ENCODE measurements around the gene PPP1R12B.
"Not testable (repeated sequence)": the region's sequence is repeated elsewhere in the genome, so short reads cannot be mapped to it uniquely, and the experiment has no call there.

The PPP1R12B gene

GRCh38 chr1:202612036-202612435 is 263.5 kb downstream of the PPP1R12B start:
- not testable (repeated sequence) for DNase-seq (ENCODE audit: low spot score)

DNA sequence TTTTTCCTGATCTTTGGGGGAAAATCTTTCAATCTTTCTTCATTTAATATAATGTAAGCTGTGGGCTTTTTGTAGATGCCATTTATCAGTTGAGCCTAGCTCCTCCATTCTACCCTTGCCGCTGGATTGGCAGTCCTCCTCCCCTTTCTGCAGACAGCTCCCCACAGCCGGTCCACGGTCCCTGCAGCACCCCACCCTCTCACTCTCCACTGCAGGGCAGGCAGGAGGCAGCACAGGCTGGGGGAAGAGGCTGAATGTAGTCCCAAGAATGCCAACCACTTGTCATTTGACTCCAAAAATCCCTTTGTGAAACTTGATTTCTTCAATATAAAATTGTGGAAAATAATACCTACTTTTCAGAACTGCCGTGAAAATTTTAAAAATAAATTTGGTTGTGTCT is 265.1 kb downstream of the PPP1R12B start:
- no peak for DNase-seq (ENCODE audit: low spot score)

GRCh38 chr1:202614363-202615207 is 266.1 kb downstream of the PPP1R12B start:
- not testable (repeated sequence) for DNase-seq (ENCODE audit: low spot score)

GRCh38 chr1:202615208-202615500 is 266.7 kb downstream of the PPP1R12B start:
- not testable (repeated sequence) for DNase-seq (ENCODE audit: low spot score)

- DNase-seq (ENCODE audit: low spot score), result peak; percentile 50
Measured at GRCh38 chr1:202615501-202616354, 267.2 kb downstream of the PPP1R12B start.

- no peak for DNase-seq (ENCODE audit: low spot score)
Measured at GRCh38 chr1:202616355-202616915, 267.9 kb downstream of the PPP1R12B start.

- not testable (repeated sequence) for DNase-seq (ENCODE audit: low spot score)
Measured at GRCh38 chr1:202619012-202619411, 270.5 kb downstream of the PPP1R12B start.

DNA sequence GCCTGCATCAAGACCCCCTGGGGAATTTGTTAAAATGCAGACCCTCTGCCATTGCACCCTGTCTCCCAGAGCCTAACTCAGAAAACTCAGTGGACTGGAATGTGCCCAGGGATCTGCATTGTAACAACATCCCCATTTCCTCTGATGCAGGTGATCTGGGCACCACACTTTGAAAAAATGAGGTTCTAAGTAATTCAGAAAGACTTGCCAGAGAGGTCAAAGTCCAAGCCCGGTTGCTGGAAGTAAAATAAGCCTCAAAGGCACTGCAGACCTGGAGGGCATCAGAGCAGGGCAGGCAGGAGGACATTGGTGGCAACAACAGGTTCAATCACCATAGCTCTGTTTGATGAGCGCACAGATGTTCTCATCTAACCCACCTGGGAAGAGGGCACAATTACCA is 271.0 kb downstream of the PPP1R12B start:
- no peak for DNase-seq (ENCODE audit: low spot score)

- not testable (repeated sequence) for DNase-seq (ENCODE audit: low spot score)
Measured at GRCh38 chr1:202620036-202620435, 271.5 kb downstream of the PPP1R12B start.

GRCh38 chr1:202621446-202621845 is 272.9 kb downstream of the PPP1R12B start:
- DNase-seq (ENCODE audit: low spot score), result no peak

DNA sequence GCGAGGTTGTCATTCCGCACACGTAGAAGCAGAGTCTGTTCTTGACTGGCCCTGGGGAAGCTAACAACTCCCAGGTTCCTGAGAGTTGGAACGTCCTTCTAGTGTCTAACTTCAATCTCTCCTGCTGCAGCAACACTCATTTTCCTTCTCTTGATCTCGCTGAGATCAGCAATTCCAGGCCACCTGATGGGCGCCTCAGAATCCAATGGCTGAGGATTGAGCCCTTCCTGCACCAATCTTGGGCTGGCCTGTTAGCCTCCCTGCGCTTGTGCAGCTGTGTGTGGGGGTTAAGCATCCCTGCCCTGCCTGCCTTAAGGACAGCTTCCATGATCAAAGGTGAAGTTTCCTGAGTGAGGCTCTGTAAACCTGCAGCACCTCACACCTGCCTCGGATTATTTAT is 273.9 kb downstream of the PPP1R12B start:
- DNase-seq (ENCODE audit: low spot score), result no peak

DNA sequence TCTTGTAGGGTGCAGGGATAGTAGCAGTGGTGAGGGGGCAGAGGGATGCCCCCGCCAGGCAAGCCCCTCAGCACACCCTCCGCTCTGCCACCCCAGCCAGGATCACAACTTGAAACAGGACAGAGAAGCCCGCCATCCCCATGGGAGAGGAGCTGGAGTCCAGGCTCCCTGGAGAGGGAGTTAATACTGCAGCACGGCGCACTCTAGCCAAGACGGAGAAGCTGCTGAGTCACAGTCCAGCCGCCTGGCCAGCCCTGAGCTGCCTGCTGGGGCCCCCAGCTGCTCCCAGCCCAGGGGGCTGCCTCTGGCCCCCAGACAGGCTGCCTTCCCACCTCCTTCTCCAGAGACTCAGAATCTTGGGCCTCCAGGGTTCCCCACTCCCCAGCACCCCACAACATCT is 274.6 kb downstream of the PPP1R12B start:
- no peak for DNase-seq (ENCODE audit: low spot score)

- not testable (repeated sequence) for DNase-seq (ENCODE audit: low spot score)
Measured at GRCh38 chr1:202623476-202623875, 275.0 kb downstream of the PPP1R12B start.

DNA sequence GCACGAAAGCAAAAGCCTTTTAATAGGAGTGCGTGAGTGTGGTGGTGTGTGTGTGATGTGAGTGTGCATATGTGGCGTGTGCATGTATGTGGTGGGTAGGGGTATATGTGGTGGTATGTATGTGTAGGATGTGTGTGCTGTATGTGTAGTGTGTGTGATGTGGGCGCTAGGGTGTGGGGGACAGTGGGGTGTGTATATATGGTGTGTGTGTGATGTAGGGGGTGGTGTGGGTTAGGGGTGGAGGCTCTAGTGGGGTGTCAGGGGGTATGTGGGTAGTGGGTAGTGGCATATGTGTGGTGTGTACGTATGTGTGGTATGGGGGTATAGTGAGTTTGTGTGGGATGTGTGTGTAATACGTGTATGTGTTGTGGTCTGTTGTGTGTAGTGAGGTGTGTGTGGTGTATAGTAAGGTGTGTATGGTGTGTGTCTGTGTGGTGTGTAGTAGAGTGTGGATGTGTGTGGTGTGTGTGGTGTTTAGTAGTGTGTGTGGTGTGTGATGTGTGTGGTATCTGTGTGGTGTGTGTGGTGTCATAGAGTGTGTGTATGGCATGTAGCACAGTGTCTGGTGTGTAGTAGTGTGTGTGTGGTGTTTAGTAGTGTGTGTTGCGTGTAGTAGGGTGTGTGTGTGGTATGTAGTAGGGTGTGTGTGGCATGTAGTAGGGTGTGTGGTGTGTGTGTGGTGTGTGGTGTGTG is 275.7 kb downstream of the PPP1R12B start:
- no peak for DNase-seq (ENCODE audit: low spot score)

GRCh38 chr1:202624781-202625108 is 276.2 kb downstream of the PPP1R12B start:
- no peak for DNase-seq (ENCODE audit: low spot score)

GRCh38 chr1:202625416-202626360 is 277.2 kb downstream of the PPP1R12B start:
- peak; percentile 43 for DNase-seq (ENCODE audit: low spot score)

GRCh38 chr1:202627036-202627435 is 278.5 kb downstream of the PPP1R12B start:
- DNase-seq (ENCODE audit: low spot score), result not testable (repeated sequence)

DNA sequence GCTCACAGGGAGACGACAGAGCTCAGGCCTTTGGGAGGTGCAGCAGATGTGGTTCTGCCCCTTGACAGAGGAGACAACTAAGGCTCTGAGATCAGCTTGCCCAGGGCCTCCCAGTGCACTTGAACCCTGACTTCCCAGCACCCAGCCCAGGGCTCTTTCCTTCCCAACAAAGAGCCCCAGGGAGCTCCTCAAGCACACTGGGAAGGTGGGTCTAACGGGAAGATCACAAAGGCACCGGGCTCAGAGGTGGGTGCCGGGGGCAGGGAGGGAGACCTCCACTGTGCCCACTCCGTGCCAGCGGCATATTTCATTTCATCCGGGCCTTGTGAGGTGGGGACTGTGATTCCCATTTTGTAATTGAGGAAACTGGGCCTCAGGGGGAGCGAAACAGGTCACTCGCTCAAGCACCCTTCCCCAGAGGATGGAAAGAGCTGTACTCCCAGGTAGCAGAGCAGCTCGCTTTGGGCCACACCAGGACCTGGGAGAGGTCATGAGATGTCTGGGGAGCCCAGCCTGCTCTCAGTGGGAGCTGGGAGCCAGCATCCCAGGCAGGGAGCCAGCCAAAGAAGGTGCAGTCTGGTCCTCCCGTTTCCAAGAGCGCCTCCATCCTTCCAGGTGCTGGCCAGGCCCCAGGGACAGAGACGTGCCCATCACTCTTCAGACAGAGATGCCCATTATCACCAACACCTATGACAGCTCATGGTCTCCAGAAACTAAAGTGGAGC is 279.5 kb downstream of the PPP1R12B start:
- no peak for DNase-seq (ENCODE audit: low spot score)

GRCh38 chr1:202628646-202629215 is 280.2 kb downstream of the PPP1R12B start:
- DNase-seq (ENCODE audit: low spot score), result no peak

DNA sequence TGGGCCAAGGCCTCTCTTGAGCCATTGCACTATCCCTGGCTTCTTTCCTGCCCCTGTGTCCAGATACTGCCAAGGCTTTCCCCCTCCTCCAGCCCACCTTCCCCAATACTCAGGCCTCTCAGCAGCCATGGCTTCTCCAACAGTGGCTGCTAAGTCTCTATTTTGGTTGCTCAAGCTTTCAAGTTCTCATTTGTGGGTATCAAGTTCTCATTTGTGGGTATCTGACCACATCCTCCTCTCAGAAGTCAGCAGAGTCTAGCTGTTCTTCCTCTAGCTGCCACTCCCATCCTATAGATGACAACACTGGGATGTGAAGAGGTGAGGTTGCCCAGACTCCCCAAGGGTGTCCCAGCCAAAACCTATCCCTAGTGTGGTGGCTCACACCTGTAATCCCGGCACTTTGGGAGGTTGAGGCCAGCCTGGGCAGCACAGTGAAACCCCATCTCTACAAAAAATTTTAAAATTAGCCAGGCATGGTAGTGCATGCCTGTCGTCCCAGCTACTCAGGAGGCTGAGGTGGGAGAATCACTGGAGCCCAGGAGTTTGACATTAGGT is 280.8 kb downstream of the PPP1R12B start:
- DNase-seq (ENCODE audit: low spot score), result not testable (repeated sequence)

Data from SW480 (cell line).